Mammary epithelial cell (primary cell): ENCODE results near the gene SENP5.

ENCODE experiments used
- EZH2 ChIP-seq: IDR thresholded peaks from 2 replicates; pipeline ENCODE4 v1.6.1; 2012; ENCODE audit warnings: low read length, inconsistent platforms, borderline replicate concordance
- TF ChIP-seq, protein P1 (sequence below), 2 donors: IDR thresholded peaks in 1 of 2; conservative IDR thresholded peaks in 1 of 2; 2 replicates each; pipeline ENCODE4 v1.5.1; 2011 to 2012; ENCODE audit warnings: inconsistent platforms in 2 of 2, low read length in 2 of 2, mild to moderate bottlenecking in 2 of 2, control low read depth in 1 of 2, low read depth in 1 of 2; ENCODE audit not compliant: insufficient read depth in 1 of 2; ENCODE audit errors: extremely low read depth in 1 of 2

DNA sequence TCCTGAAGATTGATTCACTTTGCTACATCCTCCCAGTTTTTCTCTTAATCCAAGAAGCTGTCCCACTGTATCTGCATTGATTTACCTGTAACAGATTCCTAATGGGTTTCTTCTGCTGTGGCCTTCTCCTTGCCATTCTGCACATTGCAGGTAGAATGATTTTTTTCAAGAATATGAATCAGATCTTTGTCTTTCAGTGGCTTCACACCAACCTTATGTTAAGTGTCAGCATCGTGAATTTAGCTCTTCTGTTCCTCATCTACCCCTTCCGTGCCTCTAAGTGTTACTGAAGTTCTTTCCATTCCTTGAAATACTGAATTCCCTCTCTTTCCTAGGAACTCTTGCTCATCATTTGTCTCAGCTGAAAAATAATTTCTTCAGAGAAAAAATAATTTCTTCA, 7.5 kb downstream of the SENP5 start:
- TF ChIP-seq, protein P1, sequence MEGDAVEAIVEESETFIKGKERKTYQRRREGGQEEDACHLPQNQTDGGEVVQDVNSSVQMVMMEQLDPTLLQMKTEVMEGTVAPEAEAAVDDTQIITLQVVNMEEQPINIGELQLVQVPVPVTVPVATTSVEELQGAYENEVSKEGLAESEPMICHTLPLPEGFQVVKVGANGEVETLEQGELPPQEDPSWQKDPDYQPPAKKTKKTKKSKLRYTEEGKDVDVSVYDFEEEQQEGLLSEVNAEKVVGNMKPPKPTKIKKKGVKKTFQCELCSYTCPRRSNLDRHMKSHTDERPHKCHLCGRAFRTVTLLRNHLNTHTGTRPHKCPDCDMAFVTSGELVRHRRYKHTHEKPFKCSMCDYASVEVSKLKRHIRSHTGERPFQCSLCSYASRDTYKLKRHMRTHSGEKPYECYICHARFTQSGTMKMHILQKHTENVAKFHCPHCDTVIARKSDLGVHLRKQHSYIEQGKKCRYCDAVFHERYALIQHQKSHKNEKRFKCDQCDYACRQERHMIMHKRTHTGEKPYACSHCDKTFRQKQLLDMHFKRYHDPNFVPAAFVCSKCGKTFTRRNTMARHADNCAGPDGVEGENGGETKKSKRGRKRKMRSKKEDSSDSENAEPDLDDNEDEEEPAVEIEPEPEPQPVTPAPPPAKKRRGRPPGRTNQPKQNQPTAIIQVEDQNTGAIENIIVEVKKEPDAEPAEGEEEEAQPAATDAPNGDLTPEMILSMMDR (conservative IDR thresholded peaks at IDR 0.05 in 1 of 2, IDR thresholded peaks at IDR 0.05 in 1 of 2; ENCODE audit: extremely low read depth in 1 of 2, insufficient read depth in 1 of 2, low read depth in 1 of 2, low read length in 2 of 2) = no peak
- TF ChIP-seq EZH2 = no peak
